SK-N-SH (cell line): ENCODE measurements around the gene NFYA. TPM values are rescaled to one million over a fixed set of nuclear protein-coding genes. Genes with fewer than 3 reads are reported as not detected.

Experiments
- CTCF ChIA-PET: fragments of 300-600, 350-600 bp; formaldehyde crosslinking; extraction: SDS; loops from one replicate; lab custom pipeline; 2021; lab: Yijun Ruan, JAX
- POLR2A ChIA-PET: fragments of 350-600 bp; sonication (Branson Sonifier 250); formaldehyde crosslinking; extraction: SDS; loops from one replicate; lab custom pipeline; 2020; ENCODE audit warnings: antibody characterized with exemption, inconsistent platforms; lab: Yijun Ruan, JAX
- DNase-seq: peaks from one replicate; pipeline ENCODE4 v3.0.0; 2012
- H2AFZ ChIP-seq: fragments of 200-600 bp; sonication (generic); 2 replicates; pipeline ENCODE4 v1.8.1; 2016; ENCODE audit warnings: antibody characterized with exemption, mild to moderate bottlenecking, low read depth
- H3F3A ChIP-seq: fragments of 200-600 bp; sonication (generic); replicated peaks from 2 replicates; pipeline ENCODE3; 2016; ENCODE audit warnings: antibody characterized with exemption, mild to moderate bottlenecking; ENCODE audit not compliant: insufficient read depth
- H3K27ac ChIP-seq, 2 experiments: fragments of 200-500 bp in 1 of 2; fragments of 200-600 bp in 1 of 2; sonication (Bioruptor generic) in 1 of 2; sonication (generic), shearing (Covaris generic) in 1 of 2; 2 replicates each; pipeline versions ENCODE4 v1.5.1 to v1.6.1; 2014 to 2016; ENCODE audit warnings: low read depth in 2 of 2, inconsistent platforms in 1 of 2, low read length in 1 of 2, mild to moderate bottlenecking in 1 of 2, mixed read lengths in 1 of 2
- H3K27me3 ChIP-seq: fragments of 200-600 bp; sonication (generic), shearing (Covaris generic); 2 replicates; pipeline ENCODE4 v1.6.1; 2016; ENCODE audit warnings: mixed run types; ENCODE audit not compliant: insufficient read depth
- H3K36me3 ChIP-seq, 2 experiments: fragments of 200-500 bp in 1 of 2; fragments of 200-600 bp in 1 of 2; sonication (Bioruptor generic) in 1 of 2; sonication (generic) in 1 of 2; replicated peaks in 1 of 2; 2 replicates each; pipeline versions ENCODE3 to v1.5.1; 2014 to 2016; ENCODE audit warnings: low read length in 1 of 2, mild to moderate bottlenecking in 1 of 2; ENCODE audit not compliant: insufficient read depth in 2 of 2, control insufficient read depth in 1 of 2
- H3K4me1 ChIP-seq, 2 experiments: fragments of 200-500 bp in 1 of 2; fragments of 200-600 bp in 1 of 2; sonication (Bioruptor generic) in 1 of 2; sonication (generic), shearing (Covaris generic) in 1 of 2; 2 replicates each; pipeline versions ENCODE4 v1.5.1 to v1.6.1; 2014 to 2016; ENCODE audit warnings: low read depth in 1 of 2, low read length in 1 of 2, mixed run types in 1 of 2; ENCODE audit not compliant: insufficient read depth in 2 of 2, control insufficient read depth in 1 of 2
- H3K4me2 ChIP-seq: fragments of 200-600 bp; sonication (generic), shearing (Covaris generic); 2 replicates; pipeline ENCODE4 v1.6.1; 2017; ENCODE audit warnings: mixed run types
- H3K4me3 ChIP-seq, 2 experiments: fragments of 200-500 bp in 1 of 2; fragments of 200-600 bp in 1 of 2; sonication (Bioruptor generic) in 1 of 2; sonication (generic), shearing (Covaris generic) in 1 of 2; 2 replicates each; pipeline versions ENCODE4 v1.5.1 to v1.8.1; 2014 to 2016; ENCODE audit warnings: low read depth in 2 of 2, inconsistent platforms in 1 of 2, low read length in 1 of 2, mild to moderate bottlenecking in 1 of 2, mixed read lengths in 1 of 2, moderate library complexity in 1 of 2
- H3K79me2 ChIP-seq: fragments of 200-600 bp; sonication (generic); 2 replicates; pipeline ENCODE4 v1.8.1; 2017; ENCODE audit warnings: mild to moderate bottlenecking; ENCODE audit not compliant: insufficient read depth
- H3K9ac ChIP-seq: fragments of 200-600 bp; sonication (generic); 2 replicates; pipeline ENCODE4 v1.6.1; 2017; ENCODE audit warnings: mixed run types
- H3K9me2 ChIP-seq: fragments of 200-600 bp; sonication (generic); 2 replicates; pipeline ENCODE4 v1.6.1; 2017; ENCODE audit warnings: mixed run types
- H3K9me3 ChIP-seq: fragments of 200-600 bp; sonication (generic); 2 replicates; pipeline ENCODE4 v1.6.1; 2017; ENCODE audit warnings: mixed run types, mild to moderate bottlenecking, moderate library complexity
- H4K20me1 ChIP-seq: fragments of 200-600 bp; sonication (generic); 2 replicates; pipeline ENCODE4 v1.6.1; 2017; ENCODE audit warnings: mild to moderate bottlenecking, mixed run types; ENCODE audit not compliant: insufficient read depth
- FOSL2 ChIP-seq: IDR thresholded peaks from 2 replicates; pipeline ENCODE4 v1.4.0; 2012; ENCODE audit warnings: low read depth, mild to moderate bottlenecking, moderate library complexity, borderline replicate concordance
- JUND ChIP-seq: IDR thresholded peaks from 2 replicates; pipeline ENCODE4 v1.4.0; 2012
- POLR2AphosphoS5 ChIP-seq: IDR thresholded peaks from 2 replicates; pipeline ENCODE4 v1.6.1; 2012; ENCODE audit warnings: low read depth, low read length
- RAD21 ChIP-seq: IDR thresholded peaks from 2 replicates; pipeline ENCODE4 v1.6.1; 2012; ENCODE audit warnings: mild to moderate bottlenecking, low read length
- TCF12 ChIP-seq: IDR thresholded peaks from 2 replicates; pipeline ENCODE4 v1.4.0; 2012
- TEAD4 ChIP-seq: IDR thresholded peaks from 2 replicates; pipeline ENCODE4 v1.4.0; 2012; ENCODE audit warnings: mild to moderate bottlenecking, borderline replicate concordance; ENCODE audit not compliant: insufficient read depth
- WGBS: methylation state at CpG from one replicate; pipeline ENCODE4 v1.1.6; 2017; ENCODE audit warnings: low lambda C conversion rate; 5-methylcytosine and 5-hydroxymethylcytosine counted together
- polyA plus RNA-seq, 3 experiments: library from polyadenylated mRNA; depleted of rRNA; stranded (reverse); fragments of >200 nt; gene quantifications; 2 replicates each; pipeline ENCODE4 v1.2.3, GENCODE V29; 2012
- TF ChIP-seq, protein P1 (sequence below): IDR thresholded peaks from 2 replicates; pipeline ENCODE4 v1.6.1; 2012; ENCODE audit warnings: mild to moderate bottlenecking, low read depth, low read length, moderate library complexity
- TF ChIP-seq, protein P2 (sequence below): fragments of 150-350 bp; IDR thresholded peaks from 2 replicates; pipeline ENCODE4 v1.6.1; 2016; ENCODE audit warnings: mild to moderate bottlenecking, low read depth, low read length
- TF ChIP-seq, protein P3 (sequence below): IDR thresholded peaks from 2 replicates; pipeline ENCODE4 v1.4.0; 2012; ENCODE audit warnings: low read depth
- TF ChIP-seq, protein P4 (sequence below): IDR thresholded peaks from 2 replicates; pipeline ENCODE4; 2012

Gene NFYA
- polyA plus RNA-seq, 1 of the 3 experiments (the other 2 are of a cell fraction) = 6.8 TPM

DNA sequence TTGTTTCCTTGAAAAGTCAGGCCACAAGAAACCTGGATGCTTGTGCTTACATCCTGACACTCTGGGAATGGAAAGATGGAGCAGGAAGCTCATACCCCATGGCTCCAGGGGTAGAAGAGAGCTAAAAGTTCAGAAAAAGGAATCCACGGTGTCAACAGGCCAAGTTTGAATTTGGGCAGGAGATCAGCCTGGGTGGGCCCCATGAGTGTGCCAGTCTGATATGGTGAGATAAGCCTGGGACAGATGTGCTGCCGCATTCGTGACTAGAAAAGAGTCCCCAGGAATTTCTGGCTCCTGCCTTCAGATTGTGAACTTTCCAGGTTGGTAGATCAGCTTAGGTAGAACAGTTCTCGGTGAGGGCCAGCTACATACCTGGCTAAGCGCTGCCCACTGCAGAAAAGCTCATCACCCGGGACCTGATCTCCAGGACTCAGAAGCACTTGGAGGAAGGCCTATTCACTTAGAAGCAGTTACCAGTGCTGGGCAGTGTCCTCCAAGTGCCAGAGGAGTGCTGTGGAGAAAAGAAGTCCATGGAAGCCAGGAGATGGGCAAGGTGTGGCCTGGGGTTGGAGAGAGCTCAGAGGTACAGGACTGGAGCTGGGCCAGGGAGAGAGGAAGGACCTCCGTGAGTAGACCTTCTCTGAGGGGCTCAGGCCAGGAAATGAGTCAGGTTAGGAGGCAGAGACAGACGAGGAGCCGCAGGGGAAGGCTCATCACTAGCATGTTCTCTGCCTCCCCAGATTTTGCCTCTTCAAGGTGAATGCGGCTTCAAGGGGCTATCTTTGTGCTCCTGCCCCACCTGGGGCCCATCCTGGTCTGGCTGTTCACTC is 30.3 kb upstream of the NFYA start, which contains the start of gene TSPO2:
Gene TSPO2, plus strand, starts transcription at position 242 of the 830 bp plus-strand sequence. Its CDS starts 519 bp downstream, at position 761.
- H3K27ac ChIP-seq = no peak within 1 kb of the TSS
- H4K20me1 ChIP-seq = no peaks in the 10 kb centered on the region
- no peaks in the 10 kb centered on the region for H3K79me2 ChIP-seq
- H3K36me3 ChIP-seq = no peaks in the 10 kb centered on the region
- H3K4me3 ChIP-seq = no peak within 1 kb of the TSS
- H3K9ac ChIP-seq = no peak within 1 kb of the TSS
- no peaks in the 10 kb centered on the region for H3K9me2 ChIP-seq
- no peak within 1 kb of the TSS for H2AFZ ChIP-seq
- CTCF ChIA-PET = interaction anchor here (1.2 to 4.2 kb wide), 2 partner anchors 14 kb away, joined by 4 to 30 read pairs; no protein-coding TSS in a partner anchor
- POLR2A ChIA-PET = no interaction called here
- H3F3A ChIP-seq = no peaks in the 10 kb centered on the region
- no peak for DNase-seq
- WGBS = 75% methylated on average over 5 of the region's 10 CpGs
- TF ChIP-seq, protein P1, sequence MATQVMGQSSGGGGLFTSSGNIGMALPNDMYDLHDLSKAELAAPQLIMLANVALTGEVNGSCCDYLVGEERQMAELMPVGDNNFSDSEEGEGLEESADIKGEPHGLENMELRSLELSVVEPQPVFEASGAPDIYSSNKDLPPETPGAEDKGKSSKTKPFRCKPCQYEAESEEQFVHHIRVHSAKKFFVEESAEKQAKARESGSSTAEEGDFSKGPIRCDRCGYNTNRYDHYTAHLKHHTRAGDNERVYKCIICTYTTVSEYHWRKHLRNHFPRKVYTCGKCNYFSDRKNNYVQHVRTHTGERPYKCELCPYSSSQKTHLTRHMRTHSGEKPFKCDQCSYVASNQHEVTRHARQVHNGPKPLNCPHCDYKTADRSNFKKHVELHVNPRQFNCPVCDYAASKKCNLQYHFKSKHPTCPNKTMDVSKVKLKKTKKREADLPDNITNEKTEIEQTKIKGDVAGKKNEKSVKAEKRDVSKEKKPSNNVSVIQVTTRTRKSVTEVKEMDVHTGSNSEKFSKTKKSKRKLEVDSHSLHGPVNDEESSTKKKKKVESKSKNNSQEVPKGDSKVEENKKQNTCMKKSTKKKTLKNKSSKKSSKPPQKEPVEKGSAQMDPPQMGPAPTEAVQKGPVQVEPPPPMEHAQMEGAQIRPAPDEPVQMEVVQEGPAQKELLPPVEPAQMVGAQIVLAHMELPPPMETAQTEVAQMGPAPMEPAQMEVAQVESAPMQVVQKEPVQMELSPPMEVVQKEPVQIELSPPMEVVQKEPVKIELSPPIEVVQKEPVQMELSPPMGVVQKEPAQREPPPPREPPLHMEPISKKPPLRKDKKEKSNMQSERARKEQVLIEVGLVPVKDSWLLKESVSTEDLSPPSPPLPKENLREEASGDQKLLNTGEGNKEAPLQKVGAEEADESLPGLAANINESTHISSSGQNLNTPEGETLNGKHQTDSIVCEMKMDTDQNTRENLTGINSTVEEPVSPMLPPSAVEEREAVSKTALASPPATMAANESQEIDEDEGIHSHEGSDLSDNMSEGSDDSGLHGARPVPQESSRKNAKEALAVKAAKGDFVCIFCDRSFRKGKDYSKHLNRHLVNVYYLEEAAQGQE = no peak
- no peak for TF ChIP-seq RAD21
- TF ChIP-seq TCF12 = no peak
- TF ChIP-seq, protein P2, sequence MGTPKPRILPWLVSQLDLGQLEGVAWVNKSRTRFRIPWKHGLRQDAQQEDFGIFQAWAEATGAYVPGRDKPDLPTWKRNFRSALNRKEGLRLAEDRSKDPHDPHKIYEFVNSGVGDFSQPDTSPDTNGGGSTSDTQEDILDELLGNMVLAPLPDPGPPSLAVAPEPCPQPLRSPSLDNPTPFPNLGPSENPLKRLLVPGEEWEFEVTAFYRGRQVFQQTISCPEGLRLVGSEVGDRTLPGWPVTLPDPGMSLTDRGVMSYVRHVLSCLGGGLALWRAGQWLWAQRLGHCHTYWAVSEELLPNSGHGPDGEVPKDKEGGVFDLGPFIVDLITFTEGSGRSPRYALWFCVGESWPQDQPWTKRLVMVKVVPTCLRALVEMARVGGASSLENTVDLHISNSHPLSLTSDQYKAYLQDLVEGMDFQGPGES = no peak
- TF ChIP-seq TEAD4 = no peak
- no peak for TF ChIP-seq FOSL2
- TF ChIP-seq JUND = no peak
- TF ChIP-seq, protein P3, sequence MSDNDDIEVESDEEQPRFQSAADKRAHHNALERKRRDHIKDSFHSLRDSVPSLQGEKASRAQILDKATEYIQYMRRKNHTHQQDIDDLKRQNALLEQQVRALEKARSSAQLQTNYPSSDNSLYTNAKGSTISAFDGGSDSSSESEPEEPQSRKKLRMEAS = no peak
- no peak for TF ChIP-seq POLR2AphosphoS5
- TF ChIP-seq, protein P4, sequence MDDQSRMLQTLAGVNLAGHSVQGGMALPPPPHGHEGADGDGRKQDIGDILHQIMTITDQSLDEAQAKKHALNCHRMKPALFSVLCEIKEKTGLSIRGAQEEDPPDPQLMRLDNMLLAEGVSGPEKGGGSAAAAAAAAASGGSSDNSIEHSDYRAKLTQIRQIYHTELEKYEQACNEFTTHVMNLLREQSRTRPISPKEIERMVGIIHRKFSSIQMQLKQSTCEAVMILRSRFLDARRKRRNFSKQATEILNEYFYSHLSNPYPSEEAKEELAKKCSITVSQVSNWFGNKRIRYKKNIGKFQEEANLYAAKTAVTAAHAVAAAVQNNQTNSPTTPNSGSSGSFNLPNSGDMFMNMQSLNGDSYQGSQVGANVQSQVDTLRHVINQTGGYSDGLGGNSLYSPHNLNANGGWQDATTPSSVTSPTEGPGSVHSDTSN = no peak
- H3K27me3 ChIP-seq = no peaks in the 10 kb centered on the region
- H3K4me1 ChIP-seq = no peaks in the 10 kb centered on the region; a peak in 1 of 4 replicates
- no peak within 1 kb of the TSS for H3K4me2 ChIP-seq
- H3K9me3 ChIP-seq = no peaks in the 10 kb centered on the region
